T follicular helper cell (primary cell): ENCODE results near the gene DROSHA.
"Not testable (repeated sequence)": the region's sequence is repeated elsewhere in the genome, so short reads cannot be mapped to it uniquely, and the experiment has no call there.

Source experiments
- DNase-seq: peaks from one replicate; pipeline ENCODE4 v3.0.0-alpha.2; 2020; ENCODE audit warnings: low read depth
- total RNA-seq, 2 experiments: gene quantifications; one replicate each; lab custom pipeline; 2026; lab: John Stamatoyannopoulos, UW

The DROSHA gene
- total RNA-seq, result 26.3 to 36.2 reads per million in 2 experiments

- DNase-seq, result peak; percentile 87
Measured at GRCh38 chr5:31531888-31532547, at the start of gene DROSHA, which contains the start of gene C5orf22. Gene DROSHA, minus strand, starts transcription at chr5:31532093. Its CDS starts 3,034 bp downstream, at chr5:31529059. Gene C5orf22, plus strand, starts transcription at chr5:31532301. Its CDS starts 92 bp downstream, at chr5:31532393.

GRCh38 chr5:31579558-31579957 lies 47.7 kb upstream of the DROSHA start:
- no peak for DNase-seq

GRCh38 chr5:31577438-31577837 lies 45.5 kb upstream of the DROSHA start:
- no peak for DNase-seq

- no peak for DNase-seq
Measured at GRCh38 chr5:31574772-31575171, 42.9 kb upstream of the DROSHA start.

GRCh38 chr5:31573494-31574142 lies 41.7 kb upstream of the DROSHA start:
- DNase-seq, result no peak

- DNase-seq, result no peak
Measured at GRCh38 chr5:31569068-31569467, 37.2 kb upstream of the DROSHA start.

- no peak for DNase-seq
Measured at GRCh38 chr5:31568302-31568835, 36.5 kb upstream of the DROSHA start.

GRCh38 chr5:31566362-31566761 lies 34.5 kb upstream of the DROSHA start:
- DNase-seq, result not testable (repeated sequence)

GRCh38 chr5:31563216-31563615 lies 31.3 kb upstream of the DROSHA start:
- no peak for DNase-seq

- no peak for DNase-seq
Measured at GRCh38 chr5:31561946-31562345, 30.1 kb upstream of the DROSHA start.

- no peak for DNase-seq
Measured at GRCh38 chr5:31559942-31560341, 28.0 kb upstream of the DROSHA start.

GRCh38 chr5:31556461-31556860 lies 24.6 kb upstream of the DROSHA start:
- no peak for DNase-seq

GRCh38 chr5:31554552-31554951 lies 22.7 kb upstream of the DROSHA start:
- no peak for DNase-seq

GRCh38 chr5:31553863-31554262 lies 22.0 kb upstream of the DROSHA start:
- no peak for DNase-seq

GRCh38 chr5:31551878-31552277 lies 20.0 kb upstream of the DROSHA start:
- DNase-seq, result no peak

GRCh38 chr5:31549114-31549513 lies 17.2 kb upstream of the DROSHA start:
- DNase-seq, result not testable (repeated sequence)

- no peak for DNase-seq
Measured at GRCh38 chr5:31537851-31538250, 6.0 kb upstream of the DROSHA start.

GRCh38 chr5:31537349-31537748 lies 5.5 kb upstream of the DROSHA start:
- DNase-seq, result no peak

- DNase-seq, result no peak
Measured at GRCh38 chr5:31536873-31537272, 5.0 kb upstream of the DROSHA start.

GRCh38 chr5:31534527-31535046 lies 2.7 kb upstream of the DROSHA start:
- DNase-seq, result no peak

- DNase-seq, result no peak
Measured at GRCh38 chr5:31531543-31531887, 378 bp downstream of the DROSHA start.

GRCh38 chr5:31530541-31531265 lies 1.2 kb downstream of the DROSHA start:
- no peak for DNase-seq
